ENCODE measurements around the gene THRSP. TPM values are rescaled to one million over a fixed set of nuclear protein-coding genes. Genes with fewer than 3 reads are reported as not detected.

Gene THRSP
- total RNA-seq, 1 donor from 2014 or later, result not detected

- H3K9me3 ChIP-seq, result no peaks in the 10 kb centered on the region
- H3K4me3 ChIP-seq, result no peak overlapping the region
- no peak overlapping the region for H3K27ac ChIP-seq
- TF ChIP-seq CTCF (IDR thresholded peaks at IDR 0.05) (no peak), POLR2AphosphoS5 (IDR thresholded peaks at IDR 0.05; ENCODE audit: insufficient read depth in 1 of 2, low read depth in 1 of 2) (no peak), POLR2A (IDR thresholded peaks at IDR 0.05) (no peak)
- intact Hi-C loops (cut with DNase I), result no loop called here
- H3K4me1 ChIP-seq, result peaks cover 6% of the 10 kb centered on the region
- no peaks in the 10 kb centered on the region for H3K36me3 ChIP-seq
- H3K27me3 ChIP-seq, result no peaks in the 10 kb centered on the region
- no peak for DNase-seq (ENCODE audit: extremely low spot score in 2 of 2)
Observed at GRCh38 chr11:78033040-78033439, 30.6 kb upstream of the THRSP start.

- Histone ChIP-seq H3K27me3 (no peaks in the 10 kb centered on the region), H3K9me3 (no peaks in the 10 kb centered on the region), H3K4me1 (peaks cover 8% of the 10 kb centered on the region), H3K36me3 (no peaks in the 10 kb centered on the region), H3K4me3 (no peak overlapping the region), H3K27ac (no peak overlapping the region)
- TF ChIP-seq POLR2A (IDR thresholded peaks at IDR 0.05) (no peak), POLR2AphosphoS5 (IDR thresholded peaks at IDR 0.05; ENCODE audit: insufficient read depth in 1 of 2, low read depth in 1 of 2) (no peak)
- intact Hi-C loops (cut with DNase I), result no loop called here
- no peak for DNase-seq (ENCODE audit: extremely low spot score in 2 of 2)
Observed at GRCh38 chr11:78034623-78035022, 29.0 kb upstream of the THRSP start.

GRCh38 chr11:78036313-78036712 is 27.3 kb upstream of the THRSP start:
- TF ChIP-seq POLR2A (IDR thresholded peaks at IDR 0.05) (no peak), POLR2AphosphoS5 (IDR thresholded peaks at IDR 0.05; ENCODE audit: insufficient read depth in 1 of 2, low read depth in 1 of 2) (no peak), CTCF (IDR thresholded peaks at IDR 0.05) (no peak)
- Histone ChIP-seq H3K27me3 (no peaks in the 10 kb centered on the region), H3K27ac (no peak overlapping the region), H3K36me3 (no peaks in the 10 kb centered on the region), H3K4me3 (no peak overlapping the region), H3K9me3 (no peaks in the 10 kb centered on the region), H3K4me1 (peaks cover 15% of the 10 kb centered on the region)
- intact Hi-C loops (cut with DNase I), result no loop called here
- DNase-seq (ENCODE audit: extremely low spot score in 2 of 2), result no peak

GRCh38 chr11:78037056-78037455 is 26.6 kb upstream of the THRSP start:
- Histone ChIP-seq H3K4me3 (no peak overlapping the region), H3K27me3 (no peaks in the 10 kb centered on the region), H3K4me1 (peaks cover 15% of the 10 kb centered on the region), H3K36me3 (no peaks in the 10 kb centered on the region), H3K27ac (no peak overlapping the region), H3K9me3 (no peaks in the 10 kb centered on the region)
- no peak for DNase-seq (ENCODE audit: extremely low spot score in 2 of 2)
- intact Hi-C loops (cut with DNase I), result no loop called here
- TF ChIP-seq POLR2A (IDR thresholded peaks at IDR 0.05), result no peak
- no peak for TF ChIP-seq POLR2AphosphoS5 (IDR thresholded peaks at IDR 0.05; ENCODE audit: insufficient read depth in 1 of 2, low read depth in 1 of 2)
- no peak for TF ChIP-seq CTCF (IDR thresholded peaks at IDR 0.05)

GRCh38 chr11:78037825-78038620 is 25.6 kb upstream of the THRSP start:
- no peak overlapping the region for H3K27ac ChIP-seq
- DNase-seq (ENCODE audit: extremely low spot score in 2 of 2), result no peak
- H3K4me3 ChIP-seq, result no peak overlapping the region
- TF ChIP-seq POLR2A (IDR thresholded peaks at IDR 0.05), result no peak
- TF ChIP-seq POLR2AphosphoS5 (IDR thresholded peaks at IDR 0.05; ENCODE audit: insufficient read depth in 1 of 2, low read depth in 1 of 2), result no peak
- no peak for TF ChIP-seq CTCF (IDR thresholded peaks at IDR 0.05)
- intact Hi-C loops (cut with DNase I), result no loop called here
- no peaks in the 10 kb centered on the region for H3K27me3 ChIP-seq
- no peaks in the 10 kb centered on the region for H3K36me3 ChIP-seq
- peaks cover 15% of the 10 kb centered on the region for H3K4me1 ChIP-seq
- H3K9me3 ChIP-seq, result no peaks in the 10 kb centered on the region

Data from vagina (tissue), 2 donors.